ENCODE results near the gene FTCD.
"Not testable (repeated sequence)": the region's sequence is repeated elsewhere in the genome, so short reads cannot be mapped to it uniquely, and the experiment has no call there.

The FTCD gene

GRCh38 chr21:46176443-46177129 is 21.2 kb upstream of the FTCD start:
- not testable (repeated sequence) for H3K9me3 ChIP-seq (ENCODE audit: control insufficient read depth, low read depth, low read length); H3K9ac ChIP-seq (ENCODE audit: low read length); H3K4me1 ChIP-seq (ENCODE audit: control insufficient read depth, low read depth, low read length); H3K27ac ChIP-seq (ENCODE audit: low read length); H3K36me3 ChIP-seq (ENCODE audit: control insufficient read depth, low read depth, low read length); H3K4me3 ChIP-seq (ENCODE audit: low read length); H3K27me3 ChIP-seq (ENCODE audit: control insufficient read depth, insufficient read depth, low read length)

- Histone ChIP-seq H3K9ac (ENCODE audit: low read length) (no peak overlapping the region), H3K27me3 (ENCODE audit: control insufficient read depth, insufficient read depth, low read length) (no peaks in the 10 kb centered on the region), H3K36me3 (ENCODE audit: control insufficient read depth, low read depth, low read length) (no peaks in the 10 kb centered on the region), H3K4me1 (ENCODE audit: control insufficient read depth, low read depth, low read length) (no peaks in the 10 kb centered on the region), H3K4me3 (ENCODE audit: low read length) (no peak overlapping the region), H3K27ac (ENCODE audit: low read length) (no peak overlapping the region), H3K9me3 (ENCODE audit: control insufficient read depth, low read depth, low read length) (no peaks in the 10 kb centered on the region)
These were observed 18.2 kb upstream of the FTCD start for GRCh38 chr21:46173573-46173972.

- no peak overlapping the region for H3K4me3 ChIP-seq (ENCODE audit: low read length)
- no peak overlapping the region for H3K27ac ChIP-seq (ENCODE audit: low read length)
- no peaks in the 10 kb centered on the region for H3K27me3 ChIP-seq (ENCODE audit: control insufficient read depth, insufficient read depth, low read length)
- no peaks in the 10 kb centered on the region for H3K36me3 ChIP-seq (ENCODE audit: control insufficient read depth, low read depth, low read length)
- no peaks in the 10 kb centered on the region for H3K9me3 ChIP-seq (ENCODE audit: control insufficient read depth, low read depth, low read length)
- H3K4me1 ChIP-seq (ENCODE audit: control insufficient read depth, low read depth, low read length): no peaks in the 10 kb centered on the region
- no peak overlapping the region for H3K9ac ChIP-seq (ENCODE audit: low read length)
These were observed 17.6 kb upstream of the FTCD start for GRCh38 chr21:46172863-46173528.

- H3K4me3 ChIP-seq (ENCODE audit: low read length): no peak overlapping the region
- no peak overlapping the region for H3K9ac ChIP-seq (ENCODE audit: low read length)
- no peaks in the 10 kb centered on the region for H3K27me3 ChIP-seq (ENCODE audit: control insufficient read depth, insufficient read depth, low read length)
- H3K36me3 ChIP-seq (ENCODE audit: control insufficient read depth, low read depth, low read length): no peaks in the 10 kb centered on the region
- H3K27ac ChIP-seq (ENCODE audit: low read length): no peak overlapping the region
- H3K9me3 ChIP-seq (ENCODE audit: control insufficient read depth, low read depth, low read length): no peaks in the 10 kb centered on the region
- H3K4me1 ChIP-seq (ENCODE audit: control insufficient read depth, low read depth, low read length): no peaks in the 10 kb centered on the region
These were observed 16.9 kb upstream of the FTCD start for GRCh38 chr21:46171996-46172862.

GRCh38 chr21:46171585-46171984 is 16.2 kb upstream of the FTCD start:
- Histone ChIP-seq H3K4me1 (ENCODE audit: control insufficient read depth, low read depth, low read length) (no peaks in the 10 kb centered on the region), H3K36me3 (ENCODE audit: control insufficient read depth, low read depth, low read length) (no peaks in the 10 kb centered on the region), H3K9me3 (ENCODE audit: control insufficient read depth, low read depth, low read length) (no peaks in the 10 kb centered on the region), H3K4me3 (ENCODE audit: low read length) (no peak overlapping the region), H3K9ac (ENCODE audit: low read length) (no peak overlapping the region), H3K27me3 (ENCODE audit: control insufficient read depth, insufficient read depth, low read length) (no peaks in the 10 kb centered on the region), H3K27ac (ENCODE audit: low read length) (no peak overlapping the region)

GRCh38 chr21:46170436-46171193 is 15.2 kb upstream of the FTCD start:
- H3K27ac ChIP-seq (ENCODE audit: low read length); H3K4me3 ChIP-seq (ENCODE audit: low read length); H3K9ac ChIP-seq (ENCODE audit: low read length); H3K9me3 ChIP-seq (ENCODE audit: control insufficient read depth, low read depth, low read length); H3K4me1 ChIP-seq (ENCODE audit: control insufficient read depth, low read depth, low read length); H3K36me3 ChIP-seq (ENCODE audit: control insufficient read depth, low read depth, low read length); H3K27me3 ChIP-seq (ENCODE audit: control insufficient read depth, insufficient read depth, low read length): not testable (repeated sequence)

- H3K9me3 ChIP-seq (ENCODE audit: control insufficient read depth, low read depth, low read length): no peaks in the 10 kb centered on the region
- no peaks in the 10 kb centered on the region for H3K36me3 ChIP-seq (ENCODE audit: control insufficient read depth, low read depth, low read length)
- no peaks in the 10 kb centered on the region for H3K27me3 ChIP-seq (ENCODE audit: control insufficient read depth, insufficient read depth, low read length)
- no peak overlapping the region for H3K9ac ChIP-seq (ENCODE audit: low read length)
- H3K4me3 ChIP-seq (ENCODE audit: low read length): no peak overlapping the region
- no peaks in the 10 kb centered on the region for H3K4me1 ChIP-seq (ENCODE audit: control insufficient read depth, low read depth, low read length)
- H3K27ac ChIP-seq (ENCODE audit: low read length): no peak overlapping the region
These were observed 13.4 kb upstream of the FTCD start for GRCh38 chr21:46168659-46169386.

GRCh38 chr21:46168238-46168637 is 12.9 kb upstream of the FTCD start:
- Histone ChIP-seq H3K9ac (ENCODE audit: low read length) (no peak overlapping the region), H3K36me3 (ENCODE audit: control insufficient read depth, low read depth, low read length) (no peaks in the 10 kb centered on the region), H3K27me3 (ENCODE audit: control insufficient read depth, insufficient read depth, low read length) (no peaks in the 10 kb centered on the region), H3K27ac (ENCODE audit: low read length) (no peak overlapping the region), H3K9me3 (ENCODE audit: control insufficient read depth, low read depth, low read length) (no peaks in the 10 kb centered on the region), H3K4me1 (ENCODE audit: control insufficient read depth, low read depth, low read length) (no peaks in the 10 kb centered on the region), H3K4me3 (ENCODE audit: low read length) (no peak overlapping the region)

GRCh38 chr21:46165098-46165497 is 9.7 kb upstream of the FTCD start:
- H3K9ac ChIP-seq (ENCODE audit: low read length): no peak overlapping the region
- H3K4me3 ChIP-seq (ENCODE audit: low read length): no peak overlapping the region
- no peaks in the 10 kb centered on the region for H3K36me3 ChIP-seq (ENCODE audit: control insufficient read depth, low read depth, low read length)
- H3K4me1 ChIP-seq (ENCODE audit: control insufficient read depth, low read depth, low read length): no peaks in the 10 kb centered on the region
- H3K27ac ChIP-seq (ENCODE audit: low read length): no peak overlapping the region
- no peaks in the 10 kb centered on the region for H3K9me3 ChIP-seq (ENCODE audit: control insufficient read depth, low read depth, low read length)
- no peaks in the 10 kb centered on the region for H3K27me3 ChIP-seq (ENCODE audit: control insufficient read depth, insufficient read depth, low read length)

- Histone ChIP-seq H3K9me3 (ENCODE audit: control insufficient read depth, low read depth, low read length) (no peaks in the 10 kb centered on the region), H3K27ac (ENCODE audit: low read length) (no peak overlapping the region), H3K36me3 (ENCODE audit: control insufficient read depth, low read depth, low read length) (no peaks in the 10 kb centered on the region), H3K9ac (ENCODE audit: low read length) (no peak overlapping the region), H3K27me3 (ENCODE audit: control insufficient read depth, insufficient read depth, low read length) (no peaks in the 10 kb centered on the region), H3K4me3 (ENCODE audit: low read length) (no peak overlapping the region), H3K4me1 (ENCODE audit: control insufficient read depth, low read depth, low read length) (no peaks in the 10 kb centered on the region)
These were observed 8.0 kb upstream of the FTCD start for GRCh38 chr21:46163380-46163779.

Data from iPS-18a (cell line).